HG03457 (cell line): ENCODE measurements around the gene L3MBTL4.
A peak's percentile ranks its signal among the peaks of the same experiment; 100 is the strongest.

Experiments used
- ATAC-seq: cut with Tn5 transposase; IDR thresholded peaks from one replicate; pipeline ENCODE4 v1.9.1; 2021; ENCODE audit warnings: moderate number of reproducible peaks; ENCODE audit not compliant: unreplicated experiment

L3MBTL4 gene

DNA sequence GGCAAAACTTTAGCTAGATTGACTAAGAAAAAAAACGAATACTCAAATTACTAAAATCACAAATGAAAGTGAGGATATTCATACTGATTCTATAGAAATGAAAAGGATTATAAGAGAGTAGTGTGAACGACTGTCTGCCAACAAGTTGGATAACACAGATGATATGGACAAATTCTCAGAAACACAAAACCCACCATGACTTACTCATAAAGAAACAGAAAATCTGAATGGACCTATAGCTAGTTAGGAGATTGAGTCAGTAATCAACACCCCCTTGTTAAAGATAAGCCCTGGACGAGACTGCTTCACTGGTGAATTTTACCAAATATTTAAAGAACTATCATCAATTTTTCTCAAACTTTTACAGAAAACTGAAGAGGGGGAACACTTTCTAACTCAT is 410.6 kb downstream of the L3MBTL4 start:
- peak; percentile 64 for ATAC-seq

- no peak for ATAC-seq
Observed at GRCh38 chr18:6001867-6002266, 412.8 kb downstream of the L3MBTL4 start.

DNA sequence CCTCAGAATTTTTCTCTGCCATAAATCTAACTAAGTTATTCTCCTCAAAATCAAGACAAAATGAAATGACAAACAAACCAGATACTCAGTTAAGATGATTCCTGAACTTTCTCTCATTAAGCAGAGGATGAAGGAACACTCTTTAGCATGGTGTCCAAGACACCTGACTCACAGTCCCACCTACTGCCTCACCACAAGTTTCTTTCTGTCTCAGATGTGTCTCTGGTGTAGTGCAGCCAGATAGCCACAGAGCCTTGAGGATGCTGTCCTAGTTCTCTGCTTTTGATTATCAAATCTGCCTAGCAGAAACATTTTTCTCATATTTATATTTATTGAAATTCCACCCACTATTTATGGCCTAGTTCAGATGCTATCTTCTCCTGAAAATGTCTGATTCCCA is 415.8 kb downstream of the L3MBTL4 start:
- ATAC-seq = peak; percentile 80

DNA sequence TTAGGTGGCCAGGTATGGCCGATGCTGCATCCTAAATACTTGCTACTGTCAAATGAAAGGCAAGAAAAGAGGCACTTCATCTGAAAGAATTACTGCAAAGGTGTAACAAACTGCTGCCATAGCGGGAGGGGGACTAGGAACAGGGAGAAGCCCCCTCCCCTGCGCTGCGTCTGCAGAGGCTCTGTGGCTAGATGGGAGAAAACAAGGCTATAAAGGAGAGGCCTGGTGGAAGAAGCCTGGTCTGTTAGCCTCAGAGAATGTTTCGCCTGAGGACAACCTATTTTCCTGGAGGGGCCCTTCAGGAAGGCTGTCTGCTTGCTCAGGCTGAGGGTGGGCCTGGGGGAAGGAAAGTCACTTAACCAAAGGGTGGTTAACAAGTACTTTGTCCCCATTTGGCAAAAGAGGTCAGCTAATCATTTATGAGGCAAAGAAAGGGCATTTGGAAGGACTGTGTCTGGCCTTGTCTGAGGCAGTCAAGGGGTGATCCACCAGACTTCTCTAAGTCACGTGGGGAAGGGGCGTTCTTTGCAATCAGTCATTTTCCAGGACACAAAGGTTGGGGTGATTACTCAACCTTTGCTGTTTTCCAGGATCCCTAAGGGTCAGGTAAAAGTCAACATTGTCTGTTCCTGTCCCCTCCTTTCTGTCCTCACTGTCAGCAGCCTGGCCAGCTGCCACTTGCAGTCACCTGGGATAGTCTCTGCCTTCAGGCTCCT is 416.4 kb downstream of the L3MBTL4 start:
- peak; percentile 21 for ATAC-seq

GRCh38 chr18:5997361-5997760 is 417.4 kb downstream of the L3MBTL4 start:
- no peak for ATAC-seq

DNA sequence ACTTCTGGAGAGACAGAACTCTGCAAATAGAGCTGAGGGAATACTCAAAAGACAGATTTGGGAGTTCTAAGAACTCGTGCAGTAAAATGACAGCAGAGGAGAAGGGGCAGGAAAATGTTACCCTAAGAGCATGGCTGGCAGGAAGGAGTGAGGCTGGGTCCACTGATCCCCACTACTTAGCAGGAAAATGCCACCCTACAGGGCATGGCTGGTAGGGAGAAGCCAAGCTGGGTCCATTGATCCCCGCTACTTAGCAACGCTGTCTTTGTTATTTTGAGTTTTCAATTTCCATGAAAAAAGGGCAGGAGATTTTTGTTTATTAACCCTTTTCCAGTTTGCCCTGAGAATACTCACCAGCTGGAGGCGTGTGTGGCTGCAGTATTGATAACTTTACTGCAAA is 419.1 kb downstream of the L3MBTL4 start:
- ATAC-seq = no peak

- ATAC-seq = no peak
Observed at GRCh38 chr18:5993938-5994337, 420.8 kb downstream of the L3MBTL4 start.

- ATAC-seq = no peak
Observed at GRCh38 chr18:5992381-5992780, 422.3 kb downstream of the L3MBTL4 start.

- no peak for ATAC-seq
Observed at GRCh38 chr18:5987249-5987648, 427.5 kb downstream of the L3MBTL4 start.

DNA sequence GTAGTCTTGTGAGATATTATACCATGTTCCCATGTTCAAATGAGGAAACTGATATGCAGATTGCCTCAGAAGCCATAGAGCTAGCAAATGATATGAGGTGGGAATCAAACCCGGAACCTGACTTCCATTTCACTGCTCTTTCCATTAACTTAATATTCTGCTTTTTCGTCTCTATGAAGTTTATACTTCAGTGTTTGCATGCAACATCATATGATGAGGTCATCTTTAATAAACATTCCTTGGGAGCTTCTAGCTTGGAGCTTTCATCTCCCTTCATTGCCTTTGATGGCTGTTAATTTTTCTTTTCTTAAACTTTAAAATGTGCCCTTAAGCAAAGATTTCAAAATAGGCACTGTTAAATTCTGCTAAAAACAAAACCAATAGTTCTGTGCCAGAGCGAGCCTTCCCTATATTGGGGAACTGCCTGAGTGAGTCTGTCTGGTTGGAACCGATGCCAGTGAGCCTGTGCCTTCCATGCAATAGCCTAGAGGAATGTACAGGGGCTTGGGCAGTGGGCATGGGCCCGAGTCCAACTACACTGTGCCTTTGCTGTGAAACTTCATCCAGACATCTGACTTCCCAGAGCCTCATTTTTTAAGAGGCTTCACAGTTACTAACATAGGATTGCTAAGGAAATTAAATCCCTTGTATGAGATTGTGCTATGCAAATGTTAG is 428.3 kb downstream of the L3MBTL4 start:
- ATAC-seq = no peak

GRCh38 chr18:5984245-5984644 is 430.5 kb downstream of the L3MBTL4 start:
- ATAC-seq = no peak

GRCh38 chr18:5983488-5983887 is 431.2 kb downstream of the L3MBTL4 start:
- ATAC-seq = no peak

DNA sequence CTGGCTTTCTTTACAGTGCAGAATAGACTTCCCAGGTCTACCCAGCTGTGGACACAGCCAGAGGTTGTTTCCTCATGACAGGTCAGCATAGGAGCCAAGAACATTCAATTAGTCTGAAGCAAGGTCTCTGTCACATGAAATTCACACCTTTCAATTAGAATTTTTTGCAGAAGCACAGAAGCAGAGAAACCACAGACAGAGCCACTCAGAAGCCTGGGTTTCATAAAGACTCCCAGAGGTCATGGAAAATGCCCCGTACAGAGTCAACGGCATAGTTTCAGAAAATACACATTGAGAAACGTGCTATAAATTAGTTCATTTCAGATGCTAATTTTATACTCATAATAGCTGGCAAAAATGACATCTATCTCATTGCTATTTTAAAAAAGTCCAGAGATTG is 432.4 kb downstream of the L3MBTL4 start:
- ATAC-seq = no peak

DNA sequence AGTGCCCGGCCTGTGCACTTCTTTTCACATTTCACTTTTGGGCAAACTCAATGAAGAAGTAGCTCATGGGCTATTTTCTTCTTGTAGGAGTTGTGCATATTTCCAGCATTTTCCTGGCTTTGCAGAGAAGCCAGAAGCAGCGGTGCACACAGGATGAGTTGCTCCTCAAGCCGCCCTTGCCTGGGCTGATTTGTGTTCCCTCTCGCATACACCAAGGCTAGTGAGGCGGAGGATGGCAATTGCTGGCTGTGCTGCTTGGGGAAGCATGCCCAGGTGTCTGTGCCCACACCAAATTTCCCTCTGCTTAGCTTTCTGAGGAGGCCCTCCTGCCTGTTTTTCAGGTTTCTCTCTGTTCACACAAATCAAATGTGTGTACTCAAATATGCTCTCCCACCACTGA is 434.0 kb downstream of the L3MBTL4 start:
- ATAC-seq = no peak

- no peak for ATAC-seq
Observed at GRCh38 chr18:5979971-5980457, 434.7 kb downstream of the L3MBTL4 start.

DNA sequence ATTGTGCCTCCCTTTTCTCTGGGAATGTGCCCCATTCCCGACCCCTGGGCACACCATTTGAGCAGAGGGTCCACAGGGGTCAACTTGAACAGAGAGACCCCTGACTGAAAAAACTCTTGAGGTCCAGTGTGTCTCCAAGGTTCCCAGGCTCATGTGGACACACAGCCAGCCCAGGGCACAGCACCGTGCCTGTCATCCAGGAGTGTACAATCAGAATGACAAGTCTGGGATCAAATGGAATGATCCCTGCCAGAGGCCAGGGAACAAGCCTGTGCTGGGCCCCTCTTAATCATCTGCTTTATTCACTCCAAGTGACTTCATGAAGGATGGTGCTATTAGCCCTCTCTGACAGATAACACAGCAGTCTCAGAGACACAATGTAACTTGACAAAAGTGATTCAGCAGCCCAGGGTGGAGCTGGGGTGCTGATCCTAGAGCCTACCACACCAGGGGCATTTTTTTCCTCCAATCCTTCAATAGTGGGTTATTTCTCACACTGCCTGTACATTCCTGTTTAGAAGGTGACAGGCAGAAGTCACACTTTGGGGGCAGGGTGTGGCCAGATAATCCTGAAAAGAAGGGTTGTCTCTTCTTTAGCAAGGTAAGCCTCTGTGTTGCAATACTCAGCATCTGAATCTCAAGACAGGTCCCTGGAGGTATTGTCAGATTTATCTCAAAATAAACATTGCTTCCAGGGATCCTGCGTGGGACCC is 435.4 kb downstream of the L3MBTL4 start:
- ATAC-seq = no peak

- ATAC-seq = no peak
Observed at GRCh38 chr18:5977022-5977421, 437.7 kb downstream of the L3MBTL4 start.

GRCh38 chr18:5975111-5976002 is 439.4 kb downstream of the L3MBTL4 start:
- peak; percentile 63 for ATAC-seq

GRCh38 chr18:5974696-5975095 is 440.0 kb downstream of the L3MBTL4 start:
- peak; percentile 17 for ATAC-seq

DNA sequence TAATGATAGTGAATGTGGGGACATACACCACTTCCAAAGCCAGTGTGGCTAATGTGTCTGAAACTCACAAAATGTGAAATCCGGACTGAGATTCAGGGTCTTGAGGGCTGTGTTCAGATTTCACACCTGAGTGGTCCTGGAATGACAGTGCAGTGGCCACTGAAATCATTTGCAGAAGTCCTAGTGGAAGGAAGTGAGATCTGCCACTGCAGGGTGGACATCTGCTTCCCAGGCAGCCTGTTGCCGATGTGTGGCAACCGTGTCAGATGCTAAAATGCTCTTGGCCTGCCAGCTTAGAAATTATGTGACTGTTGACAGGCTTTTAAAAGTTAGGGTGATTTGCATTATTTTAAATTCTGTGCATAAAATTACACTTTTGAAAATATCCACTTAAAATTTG is 441.6 kb downstream of the L3MBTL4 start:
- ATAC-seq = no peak

GRCh38 chr18:5972298-5972697 is 442.4 kb downstream of the L3MBTL4 start:
- ATAC-seq = peak; percentile 51
